Endothelial cell of umbilical vein (primary cell): ENCODE measurements around the gene SAE1. TPM values are rescaled to one million over a fixed set of nuclear protein-coding genes. Genes with fewer than 3 reads are reported as not detected.

Source experiments
- BruUV-seq: library from RNA; stranded (reverse); fragments of 400-500 nt; replicated peaks from 2 replicates; lab custom pipeline; 2021; lab: Mats Ljungman, UMichigan
- CTCF ChIA-PET: fragments of 300-600, 350-600 bp; sonication (Branson Sonifier 250); formaldehyde crosslinking; loops from one replicate; lab custom pipeline; 2021; ENCODE audit warnings: antibody characterized with exemption, inconsistent platforms; lab: Charles Lee
- POLR2A ChIA-PET: fragments of 300-600, 350-600 bp; sonication (Branson Sonifier 250); formaldehyde crosslinking; loops from one replicate; lab custom pipeline; 2021; ENCODE audit warnings: antibody characterized with exemption, inconsistent platforms; lab: Charles Lee
- DNase-seq: peaks from one replicate; pipeline ENCODE4 v3.0.0-alpha.2; 2011; ENCODE audit warnings: low read depth, low spot score
- FAIRE-seq: peaks from 2 replicates; lab custom pipeline; 2011; peaks lifted over from hg19 to GRCh38; lab: Jason Lieb, UNC
- H2AFZ ChIP-seq: 2 replicates; pipeline ENCODE4 v1.6.0; 2012; ENCODE audit warnings: low read depth, low read length, control low read depth, inconsistent platforms
- H3K27ac ChIP-seq: 2 replicates; pipeline ENCODE4 v1.5.1; 2011; ENCODE audit warnings: low read depth, mild to moderate bottlenecking, control low read depth, low read length, moderate library complexity; ENCODE audit not compliant: insufficient read depth
- H3K27me3 ChIP-seq, 2 experiments: 2 replicates each; pipeline versions ENCODE4 v1.6.0 to v1.6.1; 2011; ENCODE audit warnings: low read length in 2 of 2, mixed read lengths in 1 of 2; ENCODE audit not compliant: control insufficient read depth in 2 of 2, insufficient read depth in 2 of 2
- H3K36me3 ChIP-seq, 2 experiments: 2 replicates in 1 of 2; 3 replicates in 1 of 2; pipeline ENCODE4 v1.5.1; 2011; ENCODE audit warnings: low read length in 2 of 2, mild to moderate bottlenecking in 1 of 2, moderate library complexity in 1 of 2; ENCODE audit not compliant: control insufficient read depth in 2 of 2, insufficient read depth in 2 of 2; ENCODE audit errors: extremely low read depth in 1 of 2
- H3K4me1 ChIP-seq: 3 replicates; pipeline ENCODE4 v1.5.1; 2011; ENCODE audit warnings: mild to moderate bottlenecking, low read length; ENCODE audit not compliant: control insufficient read depth, insufficient read depth; ENCODE audit errors: extremely low read depth
- H3K4me2 ChIP-seq: 2 replicates; pipeline ENCODE4 v1.6.1; 2011; ENCODE audit warnings: low read length, control low read depth, mixed read lengths; ENCODE audit not compliant: insufficient read depth
- H3K4me3 ChIP-seq, 3 experiments: fragments of 200-600 bp in 1 of 3; sonication (generic), shearing (Covaris generic) in 1 of 3; replicated peaks in 1 of 3; 2 replicates each; pipeline ENCODE4 v1.5.1; 2011 to 2016; ENCODE audit warnings: control low read depth in 3 of 3, low read length in 3 of 3, mild to moderate bottlenecking in 2 of 3, inconsistent platforms in 1 of 3, low read depth in 1 of 3, moderate library complexity in 1 of 3; ENCODE audit not compliant: insufficient read depth in 1 of 3
- H3K79me2 ChIP-seq: 2 replicates; pipeline ENCODE4 v1.6.0; 2012; ENCODE audit warnings: low read length, inconsistent platforms; ENCODE audit not compliant: control insufficient read depth, insufficient read depth
- H3K9ac ChIP-seq: replicated peaks from 2 replicates; pipeline ENCODE3; 2011; ENCODE audit warnings: low read length, control low read depth; ENCODE audit not compliant: insufficient read depth; ENCODE audit errors: extremely low read depth
- H3K9me1 ChIP-seq: replicated peaks from 3 replicates; pipeline ENCODE4 v1.6.0; 2011; ENCODE audit warnings: mild to moderate bottlenecking, low read length; ENCODE audit not compliant: control insufficient read depth, insufficient read depth; ENCODE audit errors: extremely low read depth
- H3K9me3 ChIP-seq: replicated peaks from 2 replicates; pipeline ENCODE4 v1.5.1; 2012; ENCODE audit warnings: low read length, inconsistent platforms; ENCODE audit not compliant: control insufficient read depth, insufficient read depth
- H4K20me1 ChIP-seq: replicated peaks from 2 replicates; pipeline ENCODE3; 2011; ENCODE audit warnings: mild to moderate bottlenecking, low read length; ENCODE audit not compliant: control insufficient read depth, insufficient read depth; ENCODE audit errors: extremely low read depth
- CTCF ChIP-seq, 2 donors: IDR thresholded peaks; 1 replicate in 1 of 2; 2 replicates in 1 of 2; pipeline ENCODE4 v1.5.1; 2011; ENCODE audit warnings: low read length in 2 of 2, mild to moderate bottlenecking in 2 of 2, moderate library complexity in 2 of 2, control low read depth in 1 of 2, inconsistent platforms in 1 of 2, low read depth in 1 of 2; ENCODE audit not compliant: insufficient read depth in 1 of 2; ENCODE audit errors: extremely low read depth in 1 of 2
- EZH2 ChIP-seq: IDR thresholded peaks from 2 replicates; pipeline ENCODE4 v1.6.1; 2012; ENCODE audit warnings: borderline replicate concordance, low read depth, mild to moderate bottlenecking, moderate library complexity, low read length, inconsistent platforms; ENCODE audit not compliant: severe bottlenecking
- FOS ChIP-seq: IDR thresholded peaks from 2 replicates; pipeline ENCODE4 v1.6.1; 2011; ENCODE audit warnings: mild to moderate bottlenecking, low read length, moderate library complexity, borderline replicate concordance; ENCODE audit not compliant: insufficient read depth
- GATA2 ChIP-seq: IDR thresholded peaks from 2 replicates; pipeline ENCODE4 v1.7.0; 2011; ENCODE audit warnings: low read depth, mild to moderate bottlenecking, moderate library complexity, mixed read lengths, low read length; ENCODE audit not compliant: insufficient read length, insufficient read depth
- JUN ChIP-seq: IDR thresholded peaks from 2 replicates; pipeline ENCODE4 v1.6.1; 2011; ENCODE audit warnings: borderline replicate concordance, low read depth; ENCODE audit not compliant: insufficient read length, insufficient read depth
- MAX ChIP-seq: IDR thresholded peaks from 2 replicates; pipeline ENCODE4 v1.6.1; 2011; ENCODE audit not compliant: insufficient read depth, insufficient read length
- MYC ChIP-seq: IDR thresholded peaks from one replicate; pipeline ENCODE4 v1.6.1; 2011; ENCODE audit warnings: mild to moderate bottlenecking, low read depth, low read length
- POLR2A ChIP-seq: IDR thresholded peaks from 2 replicates; pipeline ENCODE4 v1.6.1; 2012; ENCODE audit warnings: low read depth, mild to moderate bottlenecking, control low read depth, low read length
- POLR2AphosphoS5 ChIP-seq: IDR thresholded peaks from 2 replicates; pipeline ENCODE4 v1.6.1; 2012; ENCODE audit warnings: low read depth, mild to moderate bottlenecking, control low read depth, low read length, moderate library complexity; ENCODE audit not compliant: insufficient read depth
- dilution Hi-C: fragments of 300-500 bp; cut with MboI; formaldehyde crosslinking; loops from one replicate; pipeline ENCODE4 v1.15.0; 2019; ENCODE audit warnings: low sequenced_read_pairs; ENCODE audit not compliant: extremely low pct_ligation_motif_present
- intact Hi-C: fragments of 100-400 bp; cut with micrococcal nuclease; formaldehyde crosslinking; loops from one replicate; pipeline ENCODE4 v1.10.0; 2022
- polyA plus RNA-seq, 4 experiments: library from polyadenylated mRNA; depleted of rRNA in 3 of 4; stranded (reverse) in 3 of 4; unstranded in 1 of 4; fragments of >200 nt; gene quantifications; 2 replicates each; pipeline versions ENCODE4 v1.2.1 to v1.2.3, GENCODE V29; 2011 to 2012; ENCODE audit warnings: missing spikeins in 1 of 4
- total RNA-seq: library from RNA; stranded (reverse); gene quantifications from 2 replicates; pipeline ENCODE4 v1.2.3, GENCODE V29; 2021

SAE1 gene
- total and polyA plus RNA-seq, 2 donors (not counting 3 experiments of a cell fraction or from before 2014, with no cell fraction given) = 165 to 219 TPM

- H3K4me1 ChIP-seq = peaks cover 23% of the 10 kb centered on the region
- H3K36me3 ChIP-seq = peaks cover 0 to 6% of the 10 kb centered on the region in 2 experiments
- H3K9ac ChIP-seq = no peak overlapping the region
- H4K20me1 ChIP-seq = no peaks in the 10 kb centered on the region
- no peaks in the 10 kb centered on the region for H3K27me3 ChIP-seq
- BruUV-seq = no TSS peak
- ChIA-PET CTCF (interaction anchor here (0.6 to 2.3 kb wide), 6 partner anchors 10 to 56 kb away, joined by 3 to 9 read pairs (median 4); no protein-coding TSS in a partner anchor), POLR2A (no interaction called here)
- intact Hi-C loops = no loop called here
- no peak overlapping the region for H3K4me2 ChIP-seq
- H2AFZ ChIP-seq = no peak overlapping the region
- H3K27ac ChIP-seq = no peak overlapping the region
- no peaks in the 10 kb centered on the region for H3K9me3 ChIP-seq
- FAIRE-seq (no peak), DNase-seq (no peak)
- dilution Hi-C loops = no loop called here
- H3K79me2 ChIP-seq = peaks cover 33% of the 10 kb centered on the region
- no peak for TF ChIP-seq POLR2A
- TF ChIP-seq FOS = no peak
- no peak for TF ChIP-seq EZH2
- no peak for TF ChIP-seq JUN
- TF ChIP-seq GATA2 = no peak
- no peak for TF ChIP-seq POLR2AphosphoS5
- no peak for TF ChIP-seq MAX
- no peak for TF ChIP-seq CTCF (IDR thresholded peaks at IDR 0.05; ENCODE audit: extremely low read depth in 1 of 2, insufficient read depth in 1 of 2, low read depth in 1 of 2, low read length in 2 of 2)
- TF ChIP-seq MYC = no peak
- H3K9me1 ChIP-seq = no peaks in the 10 kb centered on the region
- no peak overlapping the region for H3K4me3 ChIP-seq
Observed at GRCh38 chr19:47187797-47188196, 57.2 kb downstream of the SAE1 start.
